ENCODE results near the gene DDX20.
"Not testable (repeated sequence)": the region's sequence is repeated elsewhere in the genome, so short reads cannot be mapped to it uniquely, and the experiment has no call there.

The DDX20 gene

DNA sequence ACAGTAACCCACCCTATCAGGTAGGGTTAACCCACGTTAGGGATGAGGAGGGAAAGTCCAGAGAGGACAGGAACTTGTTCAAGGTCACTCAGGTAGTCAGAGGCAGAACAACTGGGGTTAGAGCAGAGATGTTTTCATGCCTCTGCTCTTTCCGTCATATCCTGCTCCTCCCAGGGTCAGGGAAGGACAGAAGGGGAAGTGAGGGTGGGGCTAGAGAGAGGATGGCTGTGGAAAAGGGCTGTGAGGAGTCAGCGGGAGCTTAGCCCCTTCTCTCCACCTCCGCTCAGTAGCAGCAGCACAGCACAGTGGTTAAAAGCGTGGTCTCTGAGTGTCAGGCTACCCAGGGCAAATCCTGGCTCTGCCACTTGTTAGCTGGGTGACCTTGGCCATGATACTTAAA lies 36.5 kb downstream of the DDX20 start:
- DNase-seq = no peak

DNA sequence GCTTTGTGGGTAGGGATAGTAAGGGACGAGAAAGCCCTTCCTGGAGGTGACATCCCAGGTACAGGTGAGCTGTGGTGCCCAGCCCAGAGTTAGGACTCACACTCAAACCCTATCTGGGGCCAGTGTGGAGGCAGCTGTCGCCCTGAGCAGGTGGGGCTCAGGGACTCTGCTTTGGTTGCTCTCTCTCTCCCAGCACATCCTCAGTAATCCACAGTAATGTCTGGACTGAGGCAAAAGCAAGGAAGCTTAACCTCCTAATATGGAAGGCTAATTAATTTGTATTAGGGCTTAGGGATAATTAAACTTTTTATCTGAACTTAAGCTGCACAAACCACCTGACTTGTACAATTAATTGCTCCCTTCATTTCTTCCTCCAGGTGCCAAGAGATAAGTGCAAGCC lies 38.2 kb downstream of the DDX20 start:
- DNase-seq = no peak

DNA sequence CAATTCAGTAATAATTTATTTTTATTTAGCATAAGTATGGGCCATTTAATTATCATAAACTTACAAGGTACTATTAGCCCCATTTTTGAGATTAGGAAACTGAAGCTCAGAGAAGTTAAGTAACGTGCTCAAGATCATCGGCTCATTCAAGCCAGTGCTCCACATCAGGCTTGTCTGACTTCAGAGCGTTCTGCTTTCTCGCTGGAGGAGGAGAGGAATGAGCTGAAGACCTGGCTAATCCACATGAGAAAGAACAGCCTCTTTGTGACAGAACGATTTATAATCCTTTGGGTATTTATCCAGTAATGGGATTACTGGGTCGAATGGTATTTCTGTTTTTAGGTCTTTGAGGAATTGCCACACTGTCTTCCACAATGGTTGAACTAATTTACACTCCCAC lies 39.7 kb downstream of the DDX20 start:
- no peak for DNase-seq

DNA sequence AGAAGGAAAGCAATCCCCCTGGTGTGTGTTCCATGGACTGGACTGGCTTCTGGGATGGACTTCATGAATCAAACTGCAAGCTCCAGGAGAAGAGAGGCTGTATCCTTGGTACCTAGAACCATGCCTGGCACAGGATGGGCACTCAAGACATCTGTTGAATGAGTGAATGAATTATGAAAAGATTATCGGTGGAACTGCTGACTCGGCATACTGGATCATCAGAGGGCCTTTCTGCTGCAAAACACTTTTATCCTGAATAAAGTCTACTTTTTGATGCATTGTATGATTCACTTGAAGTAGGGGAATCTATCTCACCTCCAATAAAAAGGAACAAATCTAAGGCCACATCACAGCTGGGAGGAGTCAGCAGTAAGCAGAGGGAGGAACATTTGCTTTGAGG lies 42.9 kb downstream of the DDX20 start:
- no peak for DNase-seq

DNA sequence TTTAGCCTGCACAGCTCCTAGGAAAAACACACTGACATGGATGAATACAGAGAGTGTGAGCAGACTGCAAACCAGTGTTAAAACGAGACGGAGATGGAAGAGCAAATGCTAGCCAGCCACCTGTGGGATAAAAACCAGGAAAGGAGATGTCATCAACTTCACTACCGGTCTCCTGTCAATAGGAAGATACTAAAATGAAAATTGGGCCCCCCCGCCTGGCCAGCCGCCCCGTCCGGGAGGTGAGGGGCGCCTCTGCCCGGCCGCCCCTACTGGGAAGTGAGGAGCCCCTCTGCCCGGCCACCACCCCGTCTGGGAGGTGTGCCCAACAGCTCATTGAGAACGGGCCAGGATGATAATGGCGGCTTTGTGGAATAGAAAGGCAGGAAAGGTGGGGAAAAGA lies 44.0 kb downstream of the DDX20 start:
- DNase-seq = not testable (repeated sequence)

DNA sequence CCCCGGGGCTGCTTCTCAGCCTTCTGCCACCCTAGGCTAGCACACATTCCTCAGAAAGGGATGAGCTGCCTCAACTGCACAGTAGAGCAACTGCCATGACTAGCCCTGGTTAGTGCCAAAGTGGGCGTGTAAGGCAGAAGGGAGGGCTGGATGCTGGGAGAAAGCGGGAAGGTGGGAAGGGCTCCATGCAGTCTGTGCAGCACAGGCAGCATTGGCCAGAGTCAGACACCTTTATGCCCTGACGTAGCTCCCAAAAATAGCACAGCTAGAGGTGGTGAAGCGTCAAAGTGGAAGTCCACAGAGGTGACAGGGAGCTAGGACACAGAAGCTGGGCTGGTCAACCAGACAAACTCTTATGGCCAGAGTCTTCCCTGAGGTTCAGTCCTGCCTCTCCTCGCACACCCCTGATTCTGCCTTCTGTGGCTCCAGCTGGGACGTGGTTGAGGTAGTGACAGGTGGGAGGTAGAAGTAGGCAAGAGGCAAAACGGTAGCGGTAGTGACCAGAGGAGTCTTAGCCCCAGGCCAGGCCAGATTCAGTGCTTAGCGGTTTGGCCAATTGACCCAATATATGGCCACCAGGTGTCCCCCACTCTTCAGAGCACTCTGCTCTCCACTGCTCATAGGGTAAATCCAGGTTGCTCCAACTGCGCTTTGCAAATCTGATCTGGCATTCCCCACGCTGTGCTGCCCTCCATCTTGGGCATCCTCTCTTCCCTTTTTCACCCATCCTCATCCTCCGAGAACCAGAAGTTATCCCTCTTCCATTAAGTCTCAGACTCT lies 45.6 kb downstream of the DDX20 start:
- no peak for DNase-seq

DNA sequence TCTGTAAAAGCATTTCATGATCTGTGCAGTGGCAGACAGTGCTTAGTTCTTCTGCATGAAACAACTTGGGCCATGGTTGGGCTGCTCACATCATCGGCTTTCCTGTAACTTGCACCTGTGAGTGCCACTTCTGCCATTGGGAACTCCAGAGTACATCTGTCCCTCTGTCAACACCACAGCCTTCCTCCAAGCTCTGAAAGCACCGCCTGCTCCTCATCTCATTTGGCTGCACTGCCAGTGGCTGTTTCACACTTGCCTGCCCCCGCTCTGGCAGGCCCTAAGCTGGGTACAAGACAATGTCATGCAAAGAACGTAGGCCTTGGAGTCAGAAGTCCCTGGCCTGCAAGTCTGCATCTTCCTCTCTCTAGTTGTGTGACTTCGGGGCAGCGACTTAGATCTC lies 46.4 kb downstream of the DDX20 start:
- DNase-seq = no peak

DNA sequence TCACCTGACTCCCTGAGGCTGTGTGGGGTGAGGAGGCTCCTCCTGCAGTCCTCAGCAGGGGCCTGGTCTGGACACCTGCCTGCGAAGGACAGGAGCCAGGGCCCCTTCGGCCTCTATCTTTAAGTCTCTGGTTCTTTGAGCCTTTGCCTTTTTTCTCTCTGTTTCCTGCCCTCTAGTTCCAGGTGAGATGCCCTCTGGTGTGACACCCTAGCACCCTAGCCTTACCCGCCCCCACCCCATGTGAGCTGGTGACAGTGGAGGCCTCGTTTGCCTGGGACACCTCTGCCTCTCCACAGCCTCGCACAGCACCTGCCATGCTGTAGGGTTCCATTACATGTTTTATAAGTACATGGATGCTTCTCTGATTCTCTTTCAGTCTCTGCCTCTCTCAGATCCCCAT lies 47.3 kb downstream of the DDX20 start:
- no peak for DNase-seq

DNA sequence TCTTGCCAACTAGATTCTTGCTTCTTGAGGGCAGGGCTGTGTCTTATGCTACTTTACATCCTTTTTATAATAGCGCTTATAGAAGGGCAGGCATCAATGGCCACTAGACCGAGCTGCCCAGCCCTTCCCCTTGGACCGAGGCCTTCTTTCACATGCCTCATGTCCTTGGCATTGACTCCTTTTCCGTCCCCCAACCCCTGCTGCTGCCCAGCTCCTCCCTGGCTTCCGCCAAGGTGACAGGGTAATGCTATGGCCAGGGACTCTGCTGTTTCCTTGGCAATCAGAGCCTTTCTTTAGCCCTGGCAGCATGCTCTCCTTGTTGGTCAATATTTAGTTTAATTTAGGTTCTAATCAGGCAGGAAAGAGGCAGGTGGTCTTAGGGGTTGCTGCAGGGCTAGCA lies 48.2 kb downstream of the DDX20 start:
- DNase-seq = no peak

DNA sequence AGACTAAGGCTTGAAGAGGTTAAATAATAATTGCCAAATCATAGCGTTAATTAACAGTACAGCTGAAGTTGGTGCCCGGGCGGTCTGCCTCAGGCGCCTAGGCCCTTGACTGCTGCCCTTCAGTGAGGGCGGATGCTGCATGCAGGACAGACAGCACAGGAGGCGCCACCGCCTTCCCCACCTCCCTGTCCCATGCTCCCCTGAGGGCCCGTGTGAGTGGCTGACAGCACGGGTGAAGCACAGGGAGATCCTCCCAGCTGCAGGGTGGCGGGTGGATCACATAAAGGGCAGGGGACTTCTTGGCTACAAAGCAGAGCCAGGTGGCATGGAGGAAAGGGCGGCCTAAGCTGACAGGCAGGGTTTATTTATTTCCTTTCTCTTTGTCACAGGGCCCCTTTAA lies 49.1 kb downstream of the DDX20 start:
- no peak for DNase-seq

DNA sequence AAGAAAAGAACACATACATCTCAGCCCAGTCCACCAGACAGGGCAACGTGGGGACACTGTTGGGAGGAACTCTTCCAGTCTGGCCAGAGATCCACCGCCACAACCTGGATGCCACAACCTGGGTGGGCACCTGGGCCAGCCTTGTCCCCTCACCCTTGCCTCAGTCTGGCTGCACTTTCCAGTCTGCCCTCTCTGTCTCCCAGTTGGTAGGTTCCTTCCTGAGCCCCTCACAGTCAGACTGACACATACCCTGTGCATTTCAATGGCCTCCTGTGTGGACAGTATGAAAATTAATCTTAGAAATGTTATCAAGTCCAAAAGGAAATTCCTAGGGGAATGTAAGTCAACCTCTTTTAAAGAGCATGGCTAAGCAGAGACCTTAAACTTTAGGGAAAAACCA lies 49.5 kb downstream of the DDX20 start:
- DNase-seq = no peak

DNA sequence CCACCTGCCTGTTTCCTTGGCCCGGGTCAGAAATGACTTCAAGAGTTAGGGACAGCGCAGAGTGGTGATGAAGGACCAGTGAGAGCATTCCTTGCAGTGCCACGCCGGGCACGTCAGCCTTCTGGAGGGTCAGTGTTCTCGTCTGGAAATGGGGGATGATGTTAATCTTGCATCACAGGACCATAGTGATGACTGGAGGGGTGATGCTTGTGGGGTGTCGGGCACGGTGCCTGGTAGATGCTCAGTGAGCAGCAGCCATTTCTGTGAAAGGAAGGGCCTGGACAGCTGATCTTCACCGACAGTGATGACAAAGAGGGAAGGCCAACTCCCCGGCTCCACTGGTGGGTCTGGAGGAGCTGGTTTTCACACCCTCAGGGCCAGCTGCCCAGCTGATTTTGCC lies 56.2 kb downstream of the DDX20 start:
- no peak for DNase-seq

DNA sequence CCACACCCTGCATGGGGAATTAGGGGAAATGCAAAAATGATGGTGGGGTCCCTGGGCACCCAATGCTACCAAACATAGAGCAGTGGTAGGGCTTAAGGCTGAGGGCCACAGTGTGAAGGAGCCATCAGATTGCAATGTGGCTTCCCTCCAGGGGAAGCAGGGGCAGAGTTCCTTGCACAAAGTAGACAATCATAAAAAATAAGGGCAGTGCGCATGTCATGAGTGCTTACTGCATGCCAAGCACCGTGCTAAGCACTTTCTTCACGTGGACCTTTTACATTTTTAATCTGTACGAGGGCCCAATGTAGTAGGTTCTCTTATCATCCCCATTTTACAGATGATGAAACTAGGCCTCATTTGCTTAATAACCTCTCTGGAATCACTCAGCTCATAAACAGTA lies 56.6 kb downstream of the DDX20 start:
- no peak for DNase-seq

DNA sequence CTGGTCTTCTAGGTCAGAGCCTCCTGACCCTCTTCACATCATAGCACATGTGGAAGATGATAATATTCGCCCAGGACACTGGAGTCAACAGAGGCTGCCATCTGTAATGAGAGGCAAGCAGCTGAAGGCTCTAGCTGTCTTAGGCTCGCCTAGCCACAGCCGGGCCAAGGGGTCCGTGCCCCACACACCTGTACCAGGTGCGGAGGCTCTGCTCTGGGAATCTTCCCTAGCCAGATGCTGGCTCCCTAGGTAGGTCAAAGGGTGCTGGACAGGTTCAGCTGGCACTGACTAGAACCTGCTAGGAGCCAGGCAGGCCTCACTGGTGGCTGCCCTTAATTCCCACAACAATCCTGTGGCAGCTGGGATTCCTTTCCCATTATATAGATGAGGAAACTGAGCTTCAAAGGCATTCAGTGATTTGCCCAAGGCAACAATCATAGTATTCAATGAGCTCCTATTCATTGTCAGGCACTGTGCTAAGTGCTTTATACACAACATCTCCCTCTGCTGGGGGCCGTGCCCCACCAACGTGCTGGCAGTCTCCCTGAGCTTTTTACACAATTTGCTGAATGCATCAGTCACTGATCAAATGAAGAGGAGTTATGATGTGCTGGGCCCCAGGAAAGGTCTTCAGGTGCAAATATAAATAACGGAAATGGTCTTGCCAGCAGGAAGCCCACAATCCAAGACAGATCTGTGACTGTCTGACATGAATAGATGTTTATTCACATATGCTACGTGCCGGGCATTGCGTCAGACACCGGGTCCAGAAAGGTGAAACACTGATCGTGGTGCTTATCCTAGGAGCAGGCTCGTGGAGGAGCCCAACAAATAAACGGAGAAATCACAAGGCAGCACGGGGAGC lies 58.0 kb downstream of the DDX20 start:
- no peak for DNase-seq

DNA sequence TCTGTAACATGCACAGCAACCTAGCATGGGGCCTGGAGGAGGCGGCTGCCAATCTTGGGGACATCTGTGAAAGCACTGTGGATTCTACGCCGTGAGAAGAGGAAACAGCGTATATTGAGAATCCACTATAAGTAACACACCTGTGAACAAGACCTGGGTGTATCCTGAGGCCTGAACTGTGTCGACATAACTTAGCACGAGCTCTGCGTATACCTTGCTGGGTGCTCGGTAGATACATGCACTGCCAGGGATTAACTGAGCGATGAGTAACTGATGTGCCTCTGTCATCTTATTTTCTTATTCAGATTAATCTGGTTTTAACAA lies 58.6 kb downstream of the DDX20 start:
- DNase-seq = no peak

DNA sequence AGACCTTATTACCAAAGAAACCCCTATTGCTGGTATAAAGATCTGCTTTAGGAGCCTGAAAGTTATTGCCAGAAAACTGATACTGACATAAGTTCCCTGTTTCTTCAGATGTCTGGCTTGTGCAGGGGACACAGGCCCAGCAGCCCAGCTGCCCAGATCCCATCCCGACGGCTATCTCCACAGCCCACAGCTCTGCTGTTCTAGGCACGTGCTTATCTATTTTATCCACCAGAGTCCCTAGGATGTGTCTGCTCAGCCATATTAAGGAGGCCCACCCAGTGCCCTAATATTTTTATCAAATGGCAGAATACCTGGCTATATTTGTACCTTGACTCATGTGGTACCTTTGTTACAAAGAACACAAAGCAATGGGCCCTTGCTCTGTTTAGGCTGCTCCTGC lies 58.9 kb downstream of the DDX20 start:
- no peak for DNase-seq

All from CD4-positive, alpha-beta T cell treated with Interferon alpha-2 for 1 hour (primary cell).